NCI-H82 treated with DMSO at 0.1 percent for 48 hours (cell line): ENCODE results near the gene TMEM100.
"Not testable (repeated sequence)": the region's sequence is repeated elsewhere in the genome, so short reads cannot be mapped to it uniquely, and the experiment has no call there.

Experiments
- DNase-seq: peaks from one replicate; lab custom pipeline; 2025; ENCODE audit not compliant: unreplicated experiment; lab: John Stamatoyannopoulos, UW

The TMEM100 gene

DNA sequence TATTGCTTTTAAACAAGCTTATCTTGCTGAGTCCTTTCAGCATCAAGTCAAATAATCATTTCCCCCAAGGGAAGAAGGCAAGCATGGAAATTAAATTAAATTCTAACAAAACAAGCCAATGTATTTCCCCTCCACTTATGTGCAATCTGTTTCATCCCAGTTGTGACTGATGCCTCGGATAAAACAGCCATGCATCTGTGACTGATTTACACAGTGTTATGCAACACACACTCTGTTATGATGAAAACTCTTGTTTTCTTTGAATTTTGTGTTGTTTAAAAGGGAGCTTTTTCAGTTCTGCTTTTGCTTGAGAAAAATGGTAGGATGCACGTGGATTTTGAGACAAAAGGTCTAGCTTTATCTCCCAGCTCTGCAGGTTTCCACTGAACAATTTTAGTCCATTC lies 32.6 kb downstream of the TMEM100 start:
- DNase-seq = no peak

- DNase-seq = no peak
These were observed 33.0 kb downstream of the TMEM100 start for GRCh38 chr17:55689672-55690071.

- DNase-seq = no peak
These were observed 34.6 kb downstream of the TMEM100 start for GRCh38 chr17:55688057-55688456.

GRCh38 chr17:55687037-55687436 lies 35.6 kb downstream of the TMEM100 start:
- no peak for DNase-seq

GRCh38 chr17:55683550-55684315 lies 38.9 kb downstream of the TMEM100 start:
- no peak for DNase-seq

DNA sequence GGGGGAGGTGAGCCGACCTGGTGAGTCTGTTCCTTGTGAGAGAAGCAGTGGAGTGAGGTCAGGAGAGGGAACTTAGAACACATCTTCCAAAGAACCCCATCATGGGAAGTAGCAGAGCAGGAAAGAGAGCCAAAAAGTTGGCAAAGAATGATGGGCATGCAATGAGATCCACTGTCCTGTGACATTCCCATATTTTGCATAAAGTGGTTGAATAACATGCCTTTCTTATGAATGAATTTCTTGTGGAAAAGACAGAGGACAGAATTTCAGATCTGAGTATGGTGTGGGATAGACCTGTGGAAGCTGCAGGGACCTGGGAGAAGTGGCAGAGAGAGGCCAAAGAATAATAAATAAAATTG lies 41.3 kb downstream of the TMEM100 start:
- DNase-seq = no peak

- DNase-seq = no peak
These were observed 41.9 kb downstream of the TMEM100 start for GRCh38 chr17:55680686-55681341.

DNA sequence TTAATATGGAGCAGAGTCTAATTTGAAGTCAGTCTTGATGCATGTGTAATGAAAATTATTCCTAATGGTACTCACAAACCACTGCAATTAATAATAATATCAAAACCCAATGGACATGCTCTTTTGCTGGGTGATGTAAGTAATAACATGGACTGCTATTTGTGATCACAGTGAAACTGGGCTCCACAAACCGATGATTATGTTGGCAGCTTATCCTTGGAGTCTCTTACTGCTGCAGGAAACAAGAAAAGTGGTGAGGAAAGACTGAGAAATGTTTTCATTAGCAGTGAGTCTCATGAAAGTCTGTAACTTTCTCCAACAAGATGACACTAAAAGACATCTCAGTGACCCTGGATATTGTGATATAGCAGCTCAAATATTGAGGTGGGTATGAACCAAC lies 45.2 kb downstream of the TMEM100 start:
- DNase-seq = no peak

GRCh38 chr17:55676274-55676673 lies 46.4 kb downstream of the TMEM100 start:
- DNase-seq = no peak

GRCh38 chr17:55673743-55674506 lies 48.7 kb downstream of the TMEM100 start:
- no peak for DNase-seq

- no peak for DNase-seq
These were observed 49.8 kb downstream of the TMEM100 start for GRCh38 chr17:55672585-55673501.

DNA sequence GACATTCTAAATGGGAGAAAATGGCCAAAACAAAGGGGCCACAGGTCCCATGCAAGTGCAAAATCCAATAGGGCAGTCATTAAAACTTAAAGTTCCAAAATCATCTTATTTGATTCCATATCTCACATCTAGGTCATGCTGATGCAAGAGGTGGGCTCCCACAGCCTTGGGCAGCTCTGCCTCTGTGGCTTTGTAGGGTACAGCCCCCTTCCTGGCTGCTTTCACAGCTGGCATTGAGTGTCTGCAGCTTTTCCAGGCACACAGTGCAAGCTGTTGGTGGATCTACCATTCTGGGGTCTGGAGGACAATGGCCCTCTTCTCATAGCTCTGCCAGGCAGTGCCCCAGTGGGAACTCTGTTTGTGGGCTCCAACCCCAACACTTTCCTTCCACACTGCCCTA lies 50.7 kb downstream of the TMEM100 start:
- not testable (repeated sequence) for DNase-seq
